VCaP (cell line): Measurements from ENCODE around the gene KCNK2.

ENCODE experiments used
- H3K27ac ChIP-seq: fragments of 450-650 bp; 2 replicates; pipeline ENCODE4 v1.5.1; 2017
- TF ChIP-seq, protein P1 (sequence below): fragments of 450-650 bp; conservative IDR thresholded peaks from 2 replicates; pipeline ENCODE4 v1.5.1; 2017; ENCODE audit warnings: mild to moderate bottlenecking, moderate library complexity

The KCNK2 gene

GRCh38 chr1:215250913-215251312 lies 168.4 kb downstream of the KCNK2 start:
- TF ChIP-seq, protein P1, sequence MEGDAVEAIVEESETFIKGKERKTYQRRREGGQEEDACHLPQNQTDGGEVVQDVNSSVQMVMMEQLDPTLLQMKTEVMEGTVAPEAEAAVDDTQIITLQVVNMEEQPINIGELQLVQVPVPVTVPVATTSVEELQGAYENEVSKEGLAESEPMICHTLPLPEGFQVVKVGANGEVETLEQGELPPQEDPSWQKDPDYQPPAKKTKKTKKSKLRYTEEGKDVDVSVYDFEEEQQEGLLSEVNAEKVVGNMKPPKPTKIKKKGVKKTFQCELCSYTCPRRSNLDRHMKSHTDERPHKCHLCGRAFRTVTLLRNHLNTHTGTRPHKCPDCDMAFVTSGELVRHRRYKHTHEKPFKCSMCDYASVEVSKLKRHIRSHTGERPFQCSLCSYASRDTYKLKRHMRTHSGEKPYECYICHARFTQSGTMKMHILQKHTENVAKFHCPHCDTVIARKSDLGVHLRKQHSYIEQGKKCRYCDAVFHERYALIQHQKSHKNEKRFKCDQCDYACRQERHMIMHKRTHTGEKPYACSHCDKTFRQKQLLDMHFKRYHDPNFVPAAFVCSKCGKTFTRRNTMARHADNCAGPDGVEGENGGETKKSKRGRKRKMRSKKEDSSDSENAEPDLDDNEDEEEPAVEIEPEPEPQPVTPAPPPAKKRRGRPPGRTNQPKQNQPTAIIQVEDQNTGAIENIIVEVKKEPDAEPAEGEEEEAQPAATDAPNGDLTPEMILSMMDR = no peak
- no peak overlapping the region for H3K27ac ChIP-seq

GRCh38 chr1:215251428-215251827 lies 168.9 kb downstream of the KCNK2 start:
- H3K27ac ChIP-seq = no peak overlapping the region
- TF ChIP-seq, protein P1 = no peak

GRCh38 chr1:215252164-215252563 lies 169.6 kb downstream of the KCNK2 start:
- H3K27ac ChIP-seq = no peak overlapping the region
- TF ChIP-seq, protein P1 = no peak

DNA sequence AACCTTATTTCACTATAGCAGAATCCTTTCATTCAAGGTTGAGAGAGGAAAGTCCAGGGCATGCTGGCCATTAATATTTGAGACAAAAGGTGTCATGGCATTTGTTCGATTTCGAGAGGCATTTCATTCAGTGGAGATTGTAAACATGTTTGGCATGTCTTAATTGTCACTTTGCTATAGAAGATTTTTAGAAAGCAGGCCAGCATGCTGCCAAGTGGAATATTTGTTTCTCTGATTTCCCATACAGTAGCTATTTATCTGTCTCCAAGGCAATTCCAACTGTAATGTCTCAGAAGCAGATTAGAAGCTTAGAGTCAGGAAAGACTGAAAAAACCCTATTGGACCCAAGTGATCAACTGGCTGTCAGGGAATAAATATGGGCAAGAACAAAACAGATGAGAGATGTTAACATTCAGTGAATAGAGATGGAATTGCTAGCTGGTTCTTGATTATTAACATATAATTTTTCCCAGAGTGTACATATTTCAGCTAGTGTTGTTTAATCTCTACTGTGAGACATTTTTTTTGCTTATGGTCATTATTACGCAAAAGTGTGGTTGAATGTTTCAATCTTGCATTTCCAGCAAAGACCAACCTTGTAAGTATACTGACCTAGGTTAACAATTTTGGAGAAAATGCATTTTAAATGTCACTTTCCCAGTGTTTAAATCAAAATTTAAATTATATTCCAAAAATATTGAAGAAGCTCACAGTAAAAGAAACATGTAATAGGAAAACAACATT lies 174.6 kb downstream of the KCNK2 start:
- TF ChIP-seq, protein P1 = no peak
- no peak overlapping the region for H3K27ac ChIP-seq

GRCh38 chr1:215260711-215261110 lies 178.2 kb downstream of the KCNK2 start:
- TF ChIP-seq, protein P1 = no peak
- no peak overlapping the region for H3K27ac ChIP-seq

DNA sequence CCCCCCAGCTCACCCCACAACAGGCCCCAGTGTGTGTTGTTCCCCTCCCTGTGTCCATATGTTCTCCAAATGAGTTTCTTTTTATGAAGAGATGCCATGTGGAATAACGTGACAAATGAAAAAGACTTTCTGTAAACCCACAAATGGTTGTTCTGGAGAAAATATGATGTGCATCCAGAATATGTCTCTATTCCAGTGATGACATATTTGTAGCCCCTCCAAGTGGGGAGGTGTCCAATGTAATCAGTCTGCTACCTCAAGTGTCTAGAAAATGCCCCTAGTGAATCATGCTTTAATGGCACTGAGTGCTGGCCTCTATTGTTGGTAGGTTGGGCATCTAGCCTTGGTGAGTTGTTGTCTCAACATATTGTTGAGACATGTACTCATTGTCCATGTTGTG lies 179.6 kb downstream of the KCNK2 start:
- H3K27ac ChIP-seq = no peak overlapping the region
- TF ChIP-seq, protein P1 = no peak

GRCh38 chr1:215263636-215264035 lies 181.1 kb downstream of the KCNK2 start:
- H3K27ac ChIP-seq = no peak overlapping the region
- TF ChIP-seq, protein P1 = no peak
